Immature natural killer cell (primary cell): Measurements from ENCODE around the gene NFATC4. TPM values are rescaled to one million over a fixed set of nuclear protein-coding genes. Genes with fewer than 3 reads are reported as not detected.

ENCODE experiments used
- DNase-seq, 3 donors: peaks; one replicate each; pipeline ENCODE4 v3.0.0; 2022; ENCODE audit warnings: mixed read lengths in 1 of 3
- H3K27ac Mint-ChIP-seq, 6 donors: one replicate each; pipeline ENCODE4 v1.8.0; 2020; ENCODE audit warnings: mixed read lengths in 6 of 6, mild to moderate bottlenecking in 5 of 6, inconsistent platforms in 4 of 6, moderate library complexity in 3 of 6
- H3K27me3 Mint-ChIP-seq, 3 donors: one replicate each; pipeline ENCODE4 v1.8.0; 2020 to 2021; ENCODE audit warnings: low read depth in 3 of 3, mild to moderate bottlenecking in 3 of 3, mixed read lengths in 3 of 3, moderate library complexity in 3 of 3, inconsistent platforms in 1 of 3
- H3K36me3 Mint-ChIP-seq, 3 donors: one replicate each; pipeline ENCODE4 v1.8.0; 2020; ENCODE audit warnings: mixed read lengths in 3 of 3, inconsistent platforms in 2 of 3, mild to moderate bottlenecking in 2 of 3
- H3K4me1 Mint-ChIP-seq, 2 donors: one replicate each; pipeline ENCODE4 v1.8.0; 2020; ENCODE audit warnings: inconsistent platforms in 2 of 2, mild to moderate bottlenecking in 2 of 2, mixed read lengths in 2 of 2, moderate library complexity in 1 of 2
- H3K4me3 Mint-ChIP-seq, 5 donors: one replicate each; pipeline ENCODE4 v1.8.0; 2020; ENCODE audit warnings: mild to moderate bottlenecking in 5 of 5, mixed read lengths in 5 of 5, inconsistent platforms in 3 of 5, moderate library complexity in 3 of 5
- H3K9me3 Mint-ChIP-seq, 6 donors: one replicate each; pipeline ENCODE4 v1.8.0; 2020; ENCODE audit warnings: mild to moderate bottlenecking in 6 of 6, mixed read lengths in 6 of 6, inconsistent platforms in 4 of 6, moderate library complexity in 3 of 6
- polyA plus RNA-seq, 3 donors: library from polyadenylated mRNA; unstranded; fragments of 300-500 nt; fragmentation: Illumina TruSeq; gene quantifications; one replicate each; pipeline ENCODE4 v1.2.3, GENCODE V29; 2021

The NFATC4 gene
- polyA plus RNA-seq, 3 donors from 2014 or later: not detected

GRCh38 chr14:24390701-24391468 lies 22.9 kb downstream of the NFATC4 start:
- DNase-seq: no peak
- Mint-ChIP-seq H3K4me1 (peaks cover 0 to 5% of the 10 kb centered on the region in 2 donors), H3K27ac (no peak overlapping the region), H3K4me3 (no peak overlapping the region), H3K36me3 (no peaks in the 10 kb centered on the region), H3K9me3 (no peaks in the 10 kb centered on the region), H3K27me3 (peaks cover 2 to 12% (median 4%) of the 10 kb centered on the region in 3 donors)

GRCh38 chr14:24392325-24393091 lies 24.5 kb downstream of the NFATC4 start:
- no peak for DNase-seq
- peaks cover 2 to 6% of the 10 kb centered on the region in 2 donors for H3K4me1 Mint-ChIP-seq
- H3K36me3 Mint-ChIP-seq: no peaks in the 10 kb centered on the region
- no peak overlapping the region for H3K27ac Mint-ChIP-seq
- no peak overlapping the region for H3K4me3 Mint-ChIP-seq
- peaks cover 2 to 12% (median 4%) of the 10 kb centered on the region in 3 donors for H3K27me3 Mint-ChIP-seq
- H3K9me3 Mint-ChIP-seq: no peaks in the 10 kb centered on the region

- H3K27me3 Mint-ChIP-seq: peaks cover 0 to 10% (median 2%) of the 10 kb centered on the region in 3 donors
- H3K36me3 Mint-ChIP-seq: no peaks in the 10 kb centered on the region
- H3K9me3 Mint-ChIP-seq: no peaks in the 10 kb centered on the region
- DNase-seq: no peak
- H3K27ac Mint-ChIP-seq: no peak overlapping the region
- peaks cover 6 to 8% of the 10 kb centered on the region in 2 donors for H3K4me1 Mint-ChIP-seq
- no peak overlapping the region for H3K4me3 Mint-ChIP-seq
Observed at GRCh38 chr14:24394275-24394674, 26.3 kb downstream of the NFATC4 start.

- Mint-ChIP-seq H3K4me1 (peaks cover 12 to 13% of the 10 kb centered on the region in 2 donors), H3K9me3 (no peaks in the 10 kb centered on the region), H3K27ac (peak overlapping the region in 2 of 6 donors; percentile 23 to 27), H3K27me3 (peaks cover 0 to 5% (median 0%) of the 10 kb centered on the region in 3 donors), H3K4me3 (no peak overlapping the region), H3K36me3 (no peaks in the 10 kb centered on the region)
- DNase-seq: peak in 2 of 3 donors; percentile 6 to 10
Observed at GRCh38 chr14:24395609-24396582, 27.9 kb downstream of the NFATC4 start.

- Mint-ChIP-seq H3K27ac (peak overlapping the region in 1 of 6 donors; percentile 26), H3K4me3 (peak overlapping the region; percentile 44 to 60 (median 47)), H3K4me1 (peaks cover 12 to 13% of the 10 kb centered on the region in 2 donors), H3K27me3 (peaks cover 0 to 5% (median 4%) of the 10 kb centered on the region in 3 donors), H3K36me3 (no peaks in the 10 kb centered on the region), H3K9me3 (peaks cover 0 to under 1% (median 0%) of the 10 kb centered on the region in 6 donors)
- no peak for DNase-seq
Observed at GRCh38 chr14:24397639-24398292, 29.8 kb downstream of the NFATC4 start.

GRCh38 chr14:24398293-24398652 lies 30.3 kb downstream of the NFATC4 start:
- no peak overlapping the region for H3K4me3 Mint-ChIP-seq
- no peaks in the 10 kb centered on the region for H3K36me3 Mint-ChIP-seq
- no peak overlapping the region for H3K27ac Mint-ChIP-seq
- H3K27me3 Mint-ChIP-seq: peaks cover 0 to 6% (median 5%) of the 10 kb centered on the region in 3 donors
- H3K9me3 Mint-ChIP-seq: peaks cover 0 to 3% (median 0%) of the 10 kb centered on the region in 6 donors
- peaks cover 12 to 13% of the 10 kb centered on the region in 2 donors for H3K4me1 Mint-ChIP-seq
- no peak for DNase-seq

GRCh38 chr14:24398653-24399446 lies 30.9 kb downstream of the NFATC4 start, which contains the start of gene NYNRIN:
TSS of gene NYNRIN (plus strand) at chr14:24399003. CDS start at chr14:24399247, 244 bp downstream.
- peaks cover 1 to 6% (median 5%) of the 10 kb centered on the region in 3 donors for H3K27me3 Mint-ChIP-seq
- H3K4me3 Mint-ChIP-seq: peak within 1 kb of the TSS; percentile 59 to 71 (median 65)
- peak within 1 kb of the TSS in 1 of 6 donors; percentile 54 for H3K27ac Mint-ChIP-seq
- H3K9me3 Mint-ChIP-seq: peaks cover 0 to 3% (median 0%) of the 10 kb centered on the region in 6 donors
- H3K36me3 Mint-ChIP-seq: no peaks in the 10 kb centered on the region
- peaks cover 12 to 13% of the 10 kb centered on the region in 2 donors for H3K4me1 Mint-ChIP-seq
- DNase-seq: peak; percentile 35 to 46 (median 43)

- Mint-ChIP-seq H3K9me3 (peaks cover 0 to 3% (median 0%) of the 10 kb centered on the region in 6 donors), H3K27ac (peak overlapping the region in 1 of 6 donors; percentile 54), H3K4me1 (peaks cover 12 to 13% of the 10 kb centered on the region in 2 donors), H3K27me3 (peaks cover 4 to 10% (median 5%) of the 10 kb centered on the region in 3 donors), H3K4me3 (peak overlapping the region; percentile 55 to 71 (median 65)), H3K36me3 (no peaks in the 10 kb centered on the region)
- DNase-seq: no peak
Observed at GRCh38 chr14:24399447-24399822, 31.5 kb downstream of the NFATC4 start.

- H3K27me3 Mint-ChIP-seq: peaks cover 4 to 13% (median 8%) of the 10 kb centered on the region in 3 donors
- H3K36me3 Mint-ChIP-seq: no peaks in the 10 kb centered on the region
- peak overlapping the region; percentile 55 to 71 (median 65) for H3K4me3 Mint-ChIP-seq
- H3K9me3 Mint-ChIP-seq: peaks cover 0 to 3% (median 0%) of the 10 kb centered on the region in 6 donors
- no peak for DNase-seq
- H3K4me1 Mint-ChIP-seq: peaks cover 12 to 13% of the 10 kb centered on the region in 2 donors
- H3K27ac Mint-ChIP-seq: no peak overlapping the region
Observed at GRCh38 chr14:24399999-24400718, 32.2 kb downstream of the NFATC4 start.

- peaks cover 7 to 12% of the 10 kb centered on the region in 2 donors for H3K4me1 Mint-ChIP-seq
- peaks cover 3 to 15% (median 4%) of the 10 kb centered on the region in 3 donors for H3K27me3 Mint-ChIP-seq
- peaks cover 0 to 3% (median 0%) of the 10 kb centered on the region in 6 donors for H3K9me3 Mint-ChIP-seq
- no peak for DNase-seq
- no peak overlapping the region for H3K27ac Mint-ChIP-seq
- no peaks in the 10 kb centered on the region for H3K36me3 Mint-ChIP-seq
- H3K4me3 Mint-ChIP-seq: no peak overlapping the region
Observed at GRCh38 chr14:24401810-24402702, 34.1 kb downstream of the NFATC4 start.
